HL-60 (cell line): ENCODE measurements around the gene MYL7.

Source experiments
- DNase-seq, 2 experiments: peaks; one replicate each; pipeline ENCODE4 v3.0.0-alpha.2; 2010 to 2020; ENCODE audit warnings: low read depth in 1 of 2, low spot score in 1 of 2
- H3K27ac ChIP-seq: fragments of 250-450 bp; sonication (Bioruptor Pico); replicated peaks from 2 replicates; pipeline ENCODE4 v1.5.1; 2020; ENCODE audit warnings: mild to moderate bottlenecking, moderate library complexity
- H3K27me3 ChIP-seq: fragments of 250-450 bp; sonication (Bioruptor Pico); 2 replicates; pipeline ENCODE4 v1.5.1; 2021; ENCODE audit warnings: mild to moderate bottlenecking, moderate library complexity; ENCODE audit not compliant: insufficient read depth, poor library complexity, severe bottlenecking
- H3K4me3 ChIP-seq: replicated peaks from 2 replicates; pipeline ENCODE4 v1.5.1; 2011; ENCODE audit warnings: mild to moderate bottlenecking, control low read depth, low read length; ENCODE audit not compliant: insufficient read depth
- GABPA ChIP-seq: IDR thresholded peaks from 2 replicates; pipeline ENCODE4 v1.6.1; 2012; ENCODE audit warnings: low read depth
- POLR2AphosphoS5 ChIP-seq: IDR thresholded peaks from 2 replicates; pipeline ENCODE4 v1.6.1; 2012; ENCODE audit warnings: low read depth
- SPI1 ChIP-seq: IDR thresholded peaks from 2 replicates; pipeline ENCODE4 v1.6.1; 2012; ENCODE audit warnings: low read depth, mild to moderate bottlenecking, borderline replicate concordance
- TF ChIP-seq, protein P1 (sequence below): IDR thresholded peaks from 2 replicates; pipeline ENCODE4 v1.6.1; 2012; ENCODE audit warnings: low read depth; ENCODE audit not compliant: insufficient replicate concordance
- TF ChIP-seq, protein P2 (sequence below): IDR thresholded peaks from one replicate; pipeline ENCODE4 v1.5.1; 2011; ENCODE audit warnings: low read length, control low read depth, inconsistent platforms; ENCODE audit not compliant: insufficient read depth

Gene MYL7

GRCh38 chr7:44138698-44139097, 2.4 kb downstream of the MYL7 start:
- Histone ChIP-seq H3K27ac (no peak overlapping the region), H3K27me3 (no peaks in the 10 kb centered on the region), H3K4me3 (no peak overlapping the region)
- TF ChIP-seq, protein P1, sequence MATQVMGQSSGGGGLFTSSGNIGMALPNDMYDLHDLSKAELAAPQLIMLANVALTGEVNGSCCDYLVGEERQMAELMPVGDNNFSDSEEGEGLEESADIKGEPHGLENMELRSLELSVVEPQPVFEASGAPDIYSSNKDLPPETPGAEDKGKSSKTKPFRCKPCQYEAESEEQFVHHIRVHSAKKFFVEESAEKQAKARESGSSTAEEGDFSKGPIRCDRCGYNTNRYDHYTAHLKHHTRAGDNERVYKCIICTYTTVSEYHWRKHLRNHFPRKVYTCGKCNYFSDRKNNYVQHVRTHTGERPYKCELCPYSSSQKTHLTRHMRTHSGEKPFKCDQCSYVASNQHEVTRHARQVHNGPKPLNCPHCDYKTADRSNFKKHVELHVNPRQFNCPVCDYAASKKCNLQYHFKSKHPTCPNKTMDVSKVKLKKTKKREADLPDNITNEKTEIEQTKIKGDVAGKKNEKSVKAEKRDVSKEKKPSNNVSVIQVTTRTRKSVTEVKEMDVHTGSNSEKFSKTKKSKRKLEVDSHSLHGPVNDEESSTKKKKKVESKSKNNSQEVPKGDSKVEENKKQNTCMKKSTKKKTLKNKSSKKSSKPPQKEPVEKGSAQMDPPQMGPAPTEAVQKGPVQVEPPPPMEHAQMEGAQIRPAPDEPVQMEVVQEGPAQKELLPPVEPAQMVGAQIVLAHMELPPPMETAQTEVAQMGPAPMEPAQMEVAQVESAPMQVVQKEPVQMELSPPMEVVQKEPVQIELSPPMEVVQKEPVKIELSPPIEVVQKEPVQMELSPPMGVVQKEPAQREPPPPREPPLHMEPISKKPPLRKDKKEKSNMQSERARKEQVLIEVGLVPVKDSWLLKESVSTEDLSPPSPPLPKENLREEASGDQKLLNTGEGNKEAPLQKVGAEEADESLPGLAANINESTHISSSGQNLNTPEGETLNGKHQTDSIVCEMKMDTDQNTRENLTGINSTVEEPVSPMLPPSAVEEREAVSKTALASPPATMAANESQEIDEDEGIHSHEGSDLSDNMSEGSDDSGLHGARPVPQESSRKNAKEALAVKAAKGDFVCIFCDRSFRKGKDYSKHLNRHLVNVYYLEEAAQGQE = no peak
- TF ChIP-seq SPI1 (no peak), GABPA (no peak), POLR2AphosphoS5 (no peak)
- TF ChIP-seq, protein P2, sequence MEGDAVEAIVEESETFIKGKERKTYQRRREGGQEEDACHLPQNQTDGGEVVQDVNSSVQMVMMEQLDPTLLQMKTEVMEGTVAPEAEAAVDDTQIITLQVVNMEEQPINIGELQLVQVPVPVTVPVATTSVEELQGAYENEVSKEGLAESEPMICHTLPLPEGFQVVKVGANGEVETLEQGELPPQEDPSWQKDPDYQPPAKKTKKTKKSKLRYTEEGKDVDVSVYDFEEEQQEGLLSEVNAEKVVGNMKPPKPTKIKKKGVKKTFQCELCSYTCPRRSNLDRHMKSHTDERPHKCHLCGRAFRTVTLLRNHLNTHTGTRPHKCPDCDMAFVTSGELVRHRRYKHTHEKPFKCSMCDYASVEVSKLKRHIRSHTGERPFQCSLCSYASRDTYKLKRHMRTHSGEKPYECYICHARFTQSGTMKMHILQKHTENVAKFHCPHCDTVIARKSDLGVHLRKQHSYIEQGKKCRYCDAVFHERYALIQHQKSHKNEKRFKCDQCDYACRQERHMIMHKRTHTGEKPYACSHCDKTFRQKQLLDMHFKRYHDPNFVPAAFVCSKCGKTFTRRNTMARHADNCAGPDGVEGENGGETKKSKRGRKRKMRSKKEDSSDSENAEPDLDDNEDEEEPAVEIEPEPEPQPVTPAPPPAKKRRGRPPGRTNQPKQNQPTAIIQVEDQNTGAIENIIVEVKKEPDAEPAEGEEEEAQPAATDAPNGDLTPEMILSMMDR = no peak
- no peak for DNase-seq

- TF ChIP-seq POLR2AphosphoS5 (no peak), GABPA (no peak), SPI1 (no peak)
- TF ChIP-seq, protein P1 = no peak
- TF ChIP-seq, protein P2 = no peak
- H3K27me3 ChIP-seq = no peaks in the 10 kb centered on the region
- H3K27ac ChIP-seq = no peak overlapping the region
- H3K4me3 ChIP-seq = no peak overlapping the region
- no peak for DNase-seq
Measured at GRCh38 chr7:44136731-44137130, 4.4 kb downstream of the MYL7 start.

DNA sequence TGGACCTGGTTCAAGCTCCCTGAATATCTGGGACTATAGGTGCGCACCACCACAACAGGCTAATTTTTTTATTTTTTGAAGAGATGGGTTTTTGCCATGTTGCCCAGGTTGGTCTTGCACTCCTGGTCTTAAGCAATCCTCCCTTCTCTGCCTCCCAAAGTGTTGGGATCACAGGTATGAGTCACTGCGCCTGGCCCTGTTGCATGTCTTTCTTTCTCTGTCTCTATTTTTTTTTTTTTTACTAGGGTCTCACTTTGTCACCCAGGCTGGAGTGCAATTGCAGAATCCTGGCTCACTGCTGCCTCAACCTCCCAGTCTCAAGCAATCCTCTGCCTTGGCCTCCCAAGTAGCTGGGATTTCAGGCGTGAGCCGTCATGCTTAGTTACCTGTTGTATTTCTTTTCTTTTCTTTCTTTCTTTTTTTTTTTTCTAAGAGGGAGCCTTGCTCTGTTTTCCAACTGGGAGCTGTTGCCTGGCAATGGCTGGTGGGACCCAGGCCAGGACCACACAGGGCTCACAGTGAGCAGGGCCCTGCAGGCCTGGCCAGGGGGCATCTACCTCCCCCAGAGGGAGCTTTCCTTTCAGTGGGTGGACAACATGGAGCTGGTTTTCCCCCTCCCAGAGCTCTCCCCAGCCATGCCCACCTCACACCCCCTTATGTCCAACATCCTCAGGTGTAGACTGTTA, 6.0 kb downstream of the MYL7 start:
- TF ChIP-seq, protein P1 = no peak
- TF ChIP-seq GABPA = no peak
- no peak for TF ChIP-seq POLR2AphosphoS5
- TF ChIP-seq, protein P2 = no peak
- TF ChIP-seq SPI1 = no peak
- no peak for DNase-seq
- H3K27me3 ChIP-seq = no peaks in the 10 kb centered on the region
- no peak overlapping the region for H3K27ac ChIP-seq
- no peak overlapping the region for H3K4me3 ChIP-seq
